Peyer's patch (tissue), 4 donors: ENCODE data around the gene EHBP1L1. TPM values are rescaled to one million over a fixed set of nuclear protein-coding genes. Genes with fewer than 3 reads are reported as not detected.
A peak's percentile ranks its signal among the peaks of the same experiment; 100 is the strongest.

Experiments used
- DNase-seq, 3 donors: peaks; one replicate each; pipeline ENCODE4 v3.0.0-alpha.2; 2017 to 2019
- H3K27ac ChIP-seq, 4 donors: fragments of 200-600 bp; sonication (generic); one replicate each; pipeline ENCODE4 v1.5.1; 2016 to 2019
- H3K27me3 ChIP-seq, 2 donors: fragments of 200-600 bp; sonication (generic); one replicate each; pipeline ENCODE4 v1.5.1; 2019
- H3K36me3 ChIP-seq, 3 donors: fragments of 200-600 bp; sonication (generic); one replicate each; pipeline ENCODE4 v1.5.1; 2016 to 2019
- H3K4me1 ChIP-seq, 4 donors: fragments of 200-600 bp; sonication (generic); one replicate each; pipeline ENCODE4 v1.5.1; 2016 to 2019
- H3K4me3 ChIP-seq, 4 donors: fragments of 200-600 bp; sonication (generic); 1 replicate in 3 of 4; 2 replicates in 1 of 4; pipeline ENCODE4 v1.5.1; 2016 to 2019; ENCODE audit warnings: mild to moderate bottlenecking in 1 of 4
- H3K9me3 ChIP-seq, 4 donors: fragments of 200-600 bp; sonication (generic); one replicate each; pipeline ENCODE4 v1.5.1; 2016 to 2019; ENCODE audit warnings: mild to moderate bottlenecking in 1 of 4
- CTCF ChIP-seq, 6 experiments: fragments of 450-650 bp in 4 of 6; fragments of 200-600 bp in 2 of 6; sonication (generic) in 1 of 6; IDR thresholded peaks; one replicate each; pipeline ENCODE4 v1.5.1; 2017 to 2019; ENCODE audit warnings: antibody characterized with exemption in 6 of 6, mild to moderate bottlenecking in 3 of 6, moderate library complexity in 1 of 6
- POLR2A ChIP-seq, 2 donors: fragments of 450-650 bp; IDR thresholded peaks; one replicate each; pipeline ENCODE4 v1.5.1; 2017; ENCODE audit warnings: antibody characterized with exemption in 2 of 2, mild to moderate bottlenecking in 2 of 2, moderate library complexity in 2 of 2
- total RNA-seq, 4 donors: library from RNA; depleted of rRNA; stranded (reverse); fragments of >200 nt; gene quantifications; one replicate each; pipeline ENCODE4 v1.1.0, GENCODE V29; 2016

The EHBP1L1 gene
- total RNA-seq, 4 donors from 2014 or later = 65.2 to 163 (median 121) TPM

- no peaks in the 10 kb centered on the region for H3K9me3 ChIP-seq
- peaks cover 0 to 13% (median 0%) of the 10 kb centered on the region in 3 donors for H3K36me3 ChIP-seq
- peak overlapping the region in 1 of 4 donors; percentile 31 for H3K27ac ChIP-seq
- no peak for DNase-seq
- no peak overlapping the region for H3K4me3 ChIP-seq
- no peak for TF ChIP-seq POLR2A (IDR thresholded peaks at IDR 0.05)
- TF ChIP-seq CTCF (IDR thresholded peaks at IDR 0.05) = no peak
- peaks cover 9 to 25% (median 23%) of the 10 kb centered on the region in 4 donors for H3K4me1 ChIP-seq
- H3K27me3 ChIP-seq = no peaks in the 10 kb centered on the region
Observed at GRCh38 chr11:65548395-65548794, 27.5 kb upstream of the EHBP1L1 start.

- DNase-seq = no peak
- Histone ChIP-seq H3K9me3 (no peaks in the 10 kb centered on the region), H3K4me3 (no peak overlapping the region), H3K27ac (peak overlapping the region in 1 of 4 donors; percentile 31), H3K27me3 (no peaks in the 10 kb centered on the region), H3K4me1 (peaks cover 9 to 29% (median 23%) of the 10 kb centered on the region in 4 donors), H3K36me3 (peaks cover 0 to 6% (median 0%) of the 10 kb centered on the region in 3 donors)
- TF ChIP-seq POLR2A (IDR thresholded peaks at IDR 0.05) (no peak), CTCF (IDR thresholded peaks at IDR 0.05) (no peak)
Observed at GRCh38 chr11:65549096-65549495, 26.8 kb upstream of the EHBP1L1 start.

GRCh38 chr11:65551572-65552387 is 24.1 kb upstream of the EHBP1L1 start:
- peak overlapping the region in 2 of 4 donors; percentile 31 to 33 for H3K4me3 ChIP-seq
- H3K27me3 ChIP-seq = no peaks in the 10 kb centered on the region
- H3K4me1 ChIP-seq = peaks cover 9 to 45% (median 24%) of the 10 kb centered on the region in 4 donors
- TF ChIP-seq POLR2A (IDR thresholded peaks at IDR 0.05) (peak; percentile 42 to 60), CTCF (IDR thresholded peaks at IDR 0.05) (peak; percentile 46 to 84 (median 68))
- no peaks in the 10 kb centered on the region for H3K9me3 ChIP-seq
- peak; percentile 83 to 94 (median 90) for DNase-seq
- H3K36me3 ChIP-seq = peaks cover 0 to 6% (median 0%) of the 10 kb centered on the region in 3 donors
- peak overlapping the region; percentile 53 to 97 (median 72) for H3K27ac ChIP-seq

GRCh38 chr11:65552388-65552951 is 23.4 kb upstream of the EHBP1L1 start:
- H3K27ac ChIP-seq = peak overlapping the region in 3 of 4 donors; percentile 62 to 97 (median 82)
- TF ChIP-seq CTCF (IDR thresholded peaks at IDR 0.05) (no peak), POLR2A (IDR thresholded peaks at IDR 0.05) (no peak)
- no peaks in the 10 kb centered on the region for H3K9me3 ChIP-seq
- H3K36me3 ChIP-seq = peaks cover 0 to 4% (median 0%) of the 10 kb centered on the region in 3 donors
- H3K27me3 ChIP-seq = no peaks in the 10 kb centered on the region
- peaks cover 9 to 52% (median 17%) of the 10 kb centered on the region in 4 donors for H3K4me1 ChIP-seq
- no peak overlapping the region for H3K4me3 ChIP-seq
- peak in 1 of 3 donors; percentile 57 for DNase-seq

GRCh38 chr11:65553301-65554001 is 22.4 kb upstream of the EHBP1L1 start:
- peak overlapping the region in 1 of 4 donors; percentile 22 for H3K4me3 ChIP-seq
- H3K27ac ChIP-seq = peak overlapping the region; percentile 18 to 97 (median 55)
- DNase-seq = peak; percentile 53 to 84 (median 72)
- no peaks in the 10 kb centered on the region for H3K9me3 ChIP-seq
- no peaks in the 10 kb centered on the region for H3K36me3 ChIP-seq
- H3K4me1 ChIP-seq = peaks cover 9 to 58% (median 14%) of the 10 kb centered on the region in 4 donors
- no peak for TF ChIP-seq POLR2A (IDR thresholded peaks at IDR 0.05)
- TF ChIP-seq CTCF (IDR thresholded peaks at IDR 0.05) = no peak
- no peaks in the 10 kb centered on the region for H3K27me3 ChIP-seq
